ENCODE data around the gene CNTRL.
"Not testable (repeated sequence)": the region's sequence is repeated elsewhere in the genome, so short reads cannot be mapped to it uniquely, and the experiment has no call there.

CNTRL gene

DNA sequence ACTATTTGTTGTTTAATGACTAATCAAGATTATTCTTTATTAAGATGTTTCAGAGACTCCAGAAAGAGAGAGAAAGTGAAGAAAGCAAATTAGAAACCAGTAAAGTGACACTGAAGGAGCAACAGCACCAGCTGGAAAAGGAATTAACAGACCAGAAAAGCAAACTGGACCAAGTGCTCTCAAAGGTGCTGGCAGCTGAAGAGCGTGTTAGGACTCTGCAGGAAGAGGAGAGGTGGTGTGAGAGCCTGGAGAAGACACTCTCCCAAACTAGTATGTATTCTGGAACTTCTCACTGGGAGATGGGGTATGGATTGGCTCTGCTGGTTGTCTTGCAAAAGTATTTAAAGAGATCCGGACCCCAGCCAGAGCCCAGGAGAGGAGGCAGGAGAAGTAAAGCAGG, 93.3 kb downstream of the CNTRL start:
- Histone ChIP-seq H3K27me3 (ENCODE audit: insufficient read depth, low read length) (no peaks in the 10 kb centered on the region), H3K27ac (ENCODE audit: low read length) (no peak overlapping the region), H3K36me3 (ENCODE audit: insufficient read depth, low read depth, low read length) (peaks cover 44% of the 10 kb centered on the region), H3K4me3 (ENCODE audit: low read length) (no peak overlapping the region), H3K9me3 (ENCODE audit: insufficient read depth, low read depth, low read length) (no peaks in the 10 kb centered on the region), H3K9ac (ENCODE audit: low read depth, low read length) (no peak overlapping the region), H3K4me1 (ENCODE audit: insufficient read depth, low read length) (no peaks in the 10 kb centered on the region)

- peaks cover 53% of the 10 kb centered on the region for H3K36me3 ChIP-seq (ENCODE audit: insufficient read depth, low read depth, low read length)
These were observed 94.4 kb downstream of the CNTRL start for GRCh38 chr9:121169094-121169601.

GRCh38 chr9:121171236-121171635, 96.5 kb downstream of the CNTRL start:
- Histone ChIP-seq H3K9me3 (ENCODE audit: insufficient read depth, low read depth, low read length) (no peaks in the 10 kb centered on the region), H3K4me3 (ENCODE audit: low read length) (no peak overlapping the region), H3K27me3 (ENCODE audit: insufficient read depth, low read length) (no peaks in the 10 kb centered on the region), H3K36me3 (ENCODE audit: insufficient read depth, low read depth, low read length) (peaks cover 53% of the 10 kb centered on the region), H3K4me1 (ENCODE audit: insufficient read depth, low read length) (no peaks in the 10 kb centered on the region), H3K27ac (ENCODE audit: low read length) (no peak overlapping the region), H3K9ac (ENCODE audit: low read depth, low read length) (no peak overlapping the region)

More at GRCh38 chr9:121169094-121169601, 94.4 kb downstream of the CNTRL start:
- Histone ChIP-seq H3K4me3 (ENCODE audit: low read length) (no peak overlapping the region), H3K9me3 (ENCODE audit: insufficient read depth, low read depth, low read length) (no peaks in the 10 kb centered on the region), H3K27ac (ENCODE audit: low read length) (no peak overlapping the region), H3K27me3 (ENCODE audit: insufficient read depth, low read length) (no peaks in the 10 kb centered on the region), H3K4me1 (ENCODE audit: insufficient read depth, low read length) (no peaks in the 10 kb centered on the region), H3K9ac (ENCODE audit: low read depth, low read length) (no peak overlapping the region)

- Histone ChIP-seq H3K4me3 (ENCODE audit: low read length) (no peak overlapping the region), H3K36me3 (ENCODE audit: insufficient read depth, low read depth, low read length) (peaks cover 57% of the 10 kb centered on the region), H3K9ac (ENCODE audit: low read depth, low read length) (no peak overlapping the region), H3K27ac (ENCODE audit: low read length) (no peak overlapping the region), H3K4me1 (ENCODE audit: insufficient read depth, low read length) (no peaks in the 10 kb centered on the region), H3K9me3 (ENCODE audit: insufficient read depth, low read depth, low read length) (no peaks in the 10 kb centered on the region), H3K27me3 (ENCODE audit: insufficient read depth, low read length) (no peaks in the 10 kb centered on the region)
These were observed 98.2 kb downstream of the CNTRL start for GRCh38 chr9:121172726-121173487.

DNA sequence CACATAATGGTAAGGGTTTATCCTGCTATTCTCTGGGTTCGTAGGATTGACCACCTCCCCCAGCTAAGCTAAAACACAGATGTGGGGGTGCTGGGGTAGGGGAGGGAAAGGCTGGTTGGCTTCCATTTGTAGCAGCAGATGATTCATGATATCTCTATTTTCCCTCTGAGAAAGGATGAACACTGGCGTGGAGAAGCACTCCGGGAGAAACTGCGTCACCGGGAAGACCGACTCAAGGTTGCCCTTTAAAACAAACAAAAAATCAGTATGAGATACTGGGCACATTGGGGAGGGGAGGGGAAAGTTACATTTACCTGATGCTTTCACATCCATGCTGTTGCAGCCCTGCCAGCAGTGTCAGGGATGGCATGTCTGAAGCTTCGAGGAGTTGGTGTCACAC, 98.7 kb downstream of the CNTRL start:
- Histone ChIP-seq H3K4me3 (ENCODE audit: low read length) (no peak overlapping the region), H3K27ac (ENCODE audit: low read length) (no peak overlapping the region), H3K36me3 (ENCODE audit: insufficient read depth, low read depth, low read length) (peaks cover 56% of the 10 kb centered on the region), H3K27me3 (ENCODE audit: insufficient read depth, low read length) (no peaks in the 10 kb centered on the region), H3K9ac (ENCODE audit: low read depth, low read length) (no peak overlapping the region), H3K4me1 (ENCODE audit: insufficient read depth, low read length) (no peaks in the 10 kb centered on the region), H3K9me3 (ENCODE audit: insufficient read depth, low read depth, low read length) (no peaks in the 10 kb centered on the region)

DNA sequence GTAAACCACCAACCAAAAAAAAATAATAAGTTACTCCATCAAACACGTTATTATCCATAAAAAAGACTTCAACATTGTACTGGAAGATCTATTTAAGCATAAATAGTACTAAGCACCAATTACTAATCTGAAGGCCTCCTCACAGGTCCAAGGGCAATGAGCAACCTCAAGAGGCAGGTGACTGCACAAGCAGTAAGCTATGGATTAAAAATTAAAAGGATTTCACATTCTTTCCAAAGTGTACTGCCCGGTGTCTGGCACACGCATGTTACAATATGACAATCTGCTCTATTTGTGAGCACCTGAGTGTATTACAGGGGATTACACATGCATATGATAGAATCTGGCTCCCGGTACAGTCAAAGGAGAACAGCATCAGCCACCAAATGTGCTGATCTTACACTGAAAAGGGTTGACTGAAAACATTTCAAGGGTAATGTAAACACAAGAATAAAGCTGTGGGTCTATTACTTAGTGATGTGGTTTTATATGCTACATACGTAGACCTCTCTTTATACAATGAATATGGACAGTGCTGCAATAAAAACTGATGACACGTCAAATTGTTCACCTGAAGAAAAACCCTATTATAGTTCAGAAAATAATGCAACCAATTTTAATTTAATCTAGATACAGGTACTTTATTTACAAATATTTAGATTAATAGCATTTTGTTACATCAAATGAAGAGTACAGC, 104.1 kb downstream of the CNTRL start:
- Histone ChIP-seq H3K9ac (ENCODE audit: low read depth, low read length) (no peak overlapping the region), H3K9me3 (ENCODE audit: insufficient read depth, low read depth, low read length) (no peaks in the 10 kb centered on the region), H3K27ac (ENCODE audit: low read length) (no peak overlapping the region), H3K4me3 (ENCODE audit: low read length) (no peak overlapping the region), H3K36me3 (ENCODE audit: insufficient read depth, low read depth, low read length) (peaks cover 65% of the 10 kb centered on the region), H3K27me3 (ENCODE audit: insufficient read depth, low read length) (no peaks in the 10 kb centered on the region), H3K4me1 (ENCODE audit: insufficient read depth, low read length) (no peaks in the 10 kb centered on the region)

GRCh38 chr9:121179373-121179721, 104.6 kb downstream of the CNTRL start:
- not testable (repeated sequence) for H3K9me3 ChIP-seq (ENCODE audit: insufficient read depth, low read depth, low read length); H3K27ac ChIP-seq (ENCODE audit: low read length); H3K4me3 ChIP-seq (ENCODE audit: low read length); H3K9ac ChIP-seq (ENCODE audit: low read depth, low read length); H3K4me1 ChIP-seq (ENCODE audit: insufficient read depth, low read length); H3K27me3 ChIP-seq (ENCODE audit: insufficient read depth, low read length)
- peaks cover 69% of the 10 kb centered on the region for H3K36me3 ChIP-seq (ENCODE audit: insufficient read depth, low read depth, low read length)

DNA sequence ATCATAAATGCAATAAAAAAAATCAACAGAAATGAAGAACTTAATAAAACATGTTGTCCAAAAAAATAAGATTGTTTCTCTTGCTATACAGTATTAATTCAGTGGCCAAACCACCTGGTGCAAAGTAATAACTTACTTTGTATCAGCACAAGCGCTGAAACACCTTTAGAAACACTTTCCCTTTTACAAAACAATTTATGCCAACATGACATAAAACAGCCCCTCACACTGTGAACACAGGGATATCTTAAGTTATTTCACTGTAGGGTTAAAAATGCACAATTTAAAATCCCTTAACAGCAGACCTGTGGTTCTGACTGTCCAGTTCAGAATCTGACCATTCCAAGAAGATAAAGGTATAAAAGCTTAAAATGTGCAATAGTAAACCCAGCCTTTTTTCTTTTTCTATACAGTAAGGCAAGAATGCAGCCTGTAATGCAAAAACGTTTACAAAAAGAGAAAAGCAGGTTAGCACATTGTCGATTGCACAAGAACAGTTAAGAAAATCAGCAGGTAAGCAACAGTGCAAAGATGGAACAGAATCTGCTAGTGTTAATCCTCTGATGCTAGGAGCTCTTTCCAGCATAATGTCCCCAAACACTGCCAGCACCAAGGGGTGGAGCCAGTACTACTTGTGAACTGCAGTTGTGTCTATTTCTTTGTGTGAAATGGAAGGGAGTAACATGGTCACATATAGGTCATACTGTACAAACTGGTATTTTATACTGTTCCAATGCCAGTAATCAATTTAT, 105.4 kb downstream of the CNTRL start:
- H3K9ac ChIP-seq (ENCODE audit: low read depth, low read length), result no peak overlapping the region
- no peaks in the 10 kb centered on the region for H3K27me3 ChIP-seq (ENCODE audit: insufficient read depth, low read length)
- H3K36me3 ChIP-seq (ENCODE audit: insufficient read depth, low read depth, low read length), result peaks cover 65% of the 10 kb centered on the region
- H3K4me3 ChIP-seq (ENCODE audit: low read length), result no peak overlapping the region
- no peak overlapping the region for H3K27ac ChIP-seq (ENCODE audit: low read length)
- no peaks in the 10 kb centered on the region for H3K4me1 ChIP-seq (ENCODE audit: insufficient read depth, low read length)
- H3K9me3 ChIP-seq (ENCODE audit: insufficient read depth, low read depth, low read length), result no peaks in the 10 kb centered on the region

- H3K9me3 ChIP-seq (ENCODE audit: insufficient read depth, low read depth, low read length), result no peaks in the 10 kb centered on the region
- H3K36me3 ChIP-seq (ENCODE audit: insufficient read depth, low read depth, low read length), result peaks cover 74% of the 10 kb centered on the region
These were observed 107.5 kb downstream of the CNTRL start for GRCh38 chr9:121182101-121182836.

DNA sequence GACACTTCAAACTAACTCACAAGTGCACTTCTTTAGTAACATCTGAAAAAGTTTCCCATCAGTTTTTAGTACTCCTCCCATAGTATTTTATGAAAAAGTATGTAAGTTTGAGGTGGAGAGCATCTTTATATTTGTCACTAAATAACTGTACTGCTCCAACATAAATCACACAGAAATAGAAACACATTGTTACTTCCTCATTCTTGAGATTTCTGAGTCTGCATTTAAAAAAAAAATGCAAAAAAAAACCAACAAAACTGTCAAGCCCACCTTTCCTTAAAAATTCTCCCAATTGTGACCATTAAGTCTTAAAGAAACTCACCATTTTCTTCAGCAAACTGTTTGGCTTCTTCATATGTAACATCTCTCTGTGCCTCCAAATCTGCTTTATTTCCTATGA, 108.2 kb downstream of the CNTRL start:
- Histone ChIP-seq H3K9ac (ENCODE audit: low read depth, low read length) (no peak overlapping the region), H3K4me3 (ENCODE audit: low read length) (no peak overlapping the region), H3K4me1 (ENCODE audit: insufficient read depth, low read length) (no peaks in the 10 kb centered on the region), H3K36me3 (ENCODE audit: insufficient read depth, low read depth, low read length) (peaks cover 67% of the 10 kb centered on the region), H3K27ac (ENCODE audit: low read length) (no peak overlapping the region), H3K27me3 (ENCODE audit: insufficient read depth, low read length) (no peaks in the 10 kb centered on the region), H3K9me3 (ENCODE audit: insufficient read depth, low read depth, low read length) (no peaks in the 10 kb centered on the region)

More at GRCh38 chr9:121182101-121182836, 107.5 kb downstream of the CNTRL start:
- H3K27me3 ChIP-seq (ENCODE audit: insufficient read depth, low read length), result no peaks in the 10 kb centered on the region
- no peak overlapping the region for H3K27ac ChIP-seq (ENCODE audit: low read length)
- H3K4me1 ChIP-seq (ENCODE audit: insufficient read depth, low read length), result no peaks in the 10 kb centered on the region
- H3K4me3 ChIP-seq (ENCODE audit: low read length), result no peak overlapping the region
- no peak overlapping the region for H3K9ac ChIP-seq (ENCODE audit: low read depth, low read length)

- Histone ChIP-seq H3K27ac (ENCODE audit: low read length) (no peak overlapping the region), H3K9ac (ENCODE audit: low read depth, low read length) (no peak overlapping the region), H3K4me3 (ENCODE audit: low read length) (no peak overlapping the region), H3K36me3 (ENCODE audit: insufficient read depth, low read depth, low read length) (peaks cover 61% of the 10 kb centered on the region), H3K9me3 (ENCODE audit: insufficient read depth, low read depth, low read length) (no peaks in the 10 kb centered on the region), H3K4me1 (ENCODE audit: insufficient read depth, low read length) (no peaks in the 10 kb centered on the region), H3K27me3 (ENCODE audit: insufficient read depth, low read length) (no peaks in the 10 kb centered on the region)
These were observed 109.1 kb downstream of the CNTRL start for GRCh38 chr9:121183666-121184423.

Measured in iPS-20b (cell line).